ENCODE results near the gene PLEKHG2. TPM values are rescaled to one million over a fixed set of nuclear protein-coding genes. Genes with fewer than 3 reads are reported as not detected.

Gene PLEKHG2
- total and polyA plus RNA-seq, 9 of the 15 experiments (the other 6 are each of a cell fraction or from before 2014, with no cell fraction given) = 0.98 to 45.7 (median 9.8) TPM

GRCh38 chr19:39448271-39448670 is 35.8 kb downstream of the PLEKHG2 start:
- peak overlapping the region in 1 of 2 experiments; percentile 48; a peak in 1 of 4 replicates for H3K9ac ChIP-seq (ENCODE audit: insufficient read depth in 1 of 2, low read depth in 2 of 2, low read length in 2 of 2)
- peaks cover 81% of the 10 kb centered on the region for H3K79me2 ChIP-seq (ENCODE audit: control insufficient read depth, insufficient read depth, low read length)
- no peak overlapping the region for H2AFZ ChIP-seq (ENCODE audit: low read depth, low read length)
- H4K20me1 ChIP-seq (replicated peaks; ENCODE audit: control insufficient read depth, insufficient read depth, low read length) = peaks cover 4% of the 10 kb centered on the region; the same call in 1 of the 2 replicates
- ATAC-seq (no peak), FAIRE-seq (no peak), DNase-seq (ENCODE audit: extremely low read depth in 1 of 4, low spot score in 3 of 4) (no peak)
- no peaks in the 10 kb centered on the region for H3K9me3 ChIP-seq (replicated peaks; ENCODE audit: control insufficient read depth, insufficient read depth, low read depth, low read length)
- intact Hi-C loops (cut with micrococcal nuclease) (loop anchor here (5.0 kb wide), 1 partner anchor 34 kb away; the partner anchor contains the start of gene TIMM50), in situ Hi-C loops (cut with MboI) (no loop called here)
- POLR2A ChIA-PET = interaction anchor here (0.9 to 1.3 kb wide), 2 partner anchors 12 to 25 kb away, joined by 3 to 6 read pairs; partner anchors contain the start of gene RPS16
- WGBS (ENCODE audit: insufficient coverage, low coverage, missing lambda C conversion rate) = 33% methylated on average over 1 of the region's 3 CpGs
- H3K4me2 ChIP-seq (ENCODE audit: insufficient read depth, low read length) = no peak overlapping the region
- no peaks in the 10 kb centered on the region for H3K9me1 ChIP-seq (ENCODE audit: control insufficient read depth, insufficient read depth, low read length)
- no TSS peak for BruUV-seq (replicated peaks)
- CTCF ChIA-PET (ENCODE audit: low intra/inter-chr PET ratio) = no interaction called here
- TF ChIP-seq ZNF184 (CRISPR knock-in tag; IDR thresholded peaks at IDR 0.05) (no peak), IFI16 (CRISPR knock-in tag; IDR thresholded peaks at IDR 0.05) (no peak), CBX5 (IDR thresholded peaks at IDR 0.05; ENCODE audit: borderline replicate concordance, low read depth) (no peak), GATAD2A (IDR thresholded peaks at IDR 0.05) (no peak), ZNF449 (CRISPR knock-in tag; IDR thresholded peaks at IDR 0.05) (no peak), ZNF239 (CRISPR knock-in tag; IDR thresholded peaks at IDR 0.05) (no peak), U2AF1 (optimal IDR thresholded peaks at IDR 0.05; ENCODE audit: low read depth, low read length) (no peak), ZFX (CRISPR knock-in tag; IDR thresholded peaks at IDR 0.05) (no peak), PURB (CRISPR knock-in tag; IDR thresholded peaks at IDR 0.05; ENCODE audit: low read depth) (no peak), ZNF408 (CRISPR knock-in tag; IDR thresholded peaks at IDR 0.05; ENCODE audit: low read depth) (no peak), ZNF197 (CRISPR knock-in tag; IDR thresholded peaks at IDR 0.05; ENCODE audit: low read depth) (no peak), KLF6 (CRISPR knock-in tag; IDR thresholded peaks at IDR 0.05; ENCODE audit: borderline replicate concordance) (no peak), RBM22 (IDR thresholded peaks at IDR 0.05; ENCODE audit: low read depth, low read length, poor library complexity, severe bottlenecking) (no peak)
- no peak overlapping the region for H3K4me3 ChIP-seq
- peaks cover 49% of the 10 kb centered on the region; the same call in 2 of the 3 replicates for H3K36me3 ChIP-seq (ENCODE audit: control insufficient read depth, insufficient read depth, low read length)
- H3K27me3 ChIP-seq (ENCODE audit: control insufficient read depth in 2 of 2, insufficient read depth in 2 of 2, low read length in 2 of 2) = no peaks in the 10 kb centered on the region
- no peak overlapping the region for H3K27ac ChIP-seq (ENCODE audit: extremely low read depth, low read depth, low read length)
- H3K4me1 ChIP-seq (replicated peaks in 1 of 2; ENCODE audit: control insufficient read depth in 2 of 2, insufficient read depth in 2 of 2, low read length in 2 of 2) = peaks cover 2 to 22% of the 10 kb centered on the region in 2 experiments; a peak in 3 of 5 replicates
